Measurements from ENCODE around the gene STAMBPL1.

STAMBPL1 gene

DNA sequence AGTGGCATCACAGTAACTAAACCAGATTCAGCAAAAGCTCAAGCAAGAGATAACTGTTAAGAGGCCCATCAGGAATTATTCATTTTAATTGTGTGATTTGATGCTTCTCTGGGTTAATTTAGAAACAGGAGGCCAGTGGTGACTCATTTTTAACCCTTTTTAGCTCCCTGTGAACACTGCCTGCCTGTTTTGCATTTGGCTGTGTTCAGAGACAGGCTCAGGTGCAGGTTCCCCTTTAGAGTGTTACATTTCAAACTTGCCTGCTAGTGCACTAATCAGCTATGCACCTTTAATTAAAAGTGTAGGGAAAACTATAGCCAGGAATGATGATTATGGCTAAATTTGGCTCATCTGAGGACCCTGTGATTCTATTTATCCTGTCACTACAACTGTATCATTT lies 6.5 kb downstream of the STAMBPL1 start:
- Histone ChIP-seq H3K27me3 (ENCODE audit: control insufficient read depth, insufficient read depth, low read length) (no peaks in the 10 kb centered on the region), H3K36me3 (ENCODE audit: control insufficient read depth, insufficient read depth, low read length) (no peaks in the 10 kb centered on the region), H3K4me3 (ENCODE audit: low read length) (no peak overlapping the region), H3K4me1 (ENCODE audit: control insufficient read depth, insufficient read depth, low read length) (peaks cover 3% of the 10 kb centered on the region), H3K9me3 (ENCODE audit: control insufficient read depth, low read length) (no peaks in the 10 kb centered on the region), H3K9ac (ENCODE audit: low read length) (no peak overlapping the region)

DNA sequence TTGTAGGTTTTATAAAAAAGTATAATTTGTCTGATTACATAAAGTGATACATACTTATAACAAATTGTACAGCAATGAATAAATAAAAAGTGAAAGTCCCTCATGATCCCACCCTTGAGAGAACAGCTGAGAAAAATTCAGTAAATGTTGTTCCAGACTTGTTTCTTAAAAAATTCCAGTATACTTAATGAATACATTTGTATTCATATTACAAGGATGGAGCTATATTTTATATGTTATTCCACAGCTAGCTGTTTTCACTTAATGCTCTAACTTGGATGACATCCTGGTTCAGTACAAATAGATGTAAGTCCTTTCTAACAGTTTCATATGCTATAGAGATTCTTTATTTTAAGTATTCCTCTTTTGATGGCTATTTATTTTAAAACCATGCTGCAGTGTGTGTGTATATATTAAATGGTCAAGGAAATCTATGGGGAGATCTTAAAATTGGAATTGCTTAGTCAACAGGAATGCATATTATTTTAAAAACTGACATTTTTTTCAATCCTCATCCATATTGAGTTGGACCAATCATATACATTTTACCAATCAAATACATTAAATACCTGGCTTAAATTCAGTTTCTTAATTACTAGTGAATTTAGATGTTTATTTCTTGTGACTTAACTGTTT lies 8.9 kb downstream of the STAMBPL1 start:
- Histone ChIP-seq H3K4me3 (ENCODE audit: low read length) (no peak overlapping the region), H3K9ac (ENCODE audit: low read length) (no peak overlapping the region), H3K36me3 (ENCODE audit: control insufficient read depth, insufficient read depth, low read length) (no peaks in the 10 kb centered on the region), H3K27me3 (ENCODE audit: control insufficient read depth, insufficient read depth, low read length) (no peaks in the 10 kb centered on the region), H3K9me3 (ENCODE audit: control insufficient read depth, low read length) (no peaks in the 10 kb centered on the region), H3K4me1 (ENCODE audit: control insufficient read depth, insufficient read depth, low read length) (no peaks in the 10 kb centered on the region)

- Histone ChIP-seq H3K9me3 (ENCODE audit: control insufficient read depth, low read length) (no peaks in the 10 kb centered on the region), H3K4me3 (ENCODE audit: low read length) (no peak overlapping the region), H3K9ac (ENCODE audit: low read length) (no peak overlapping the region), H3K27me3 (ENCODE audit: control insufficient read depth, insufficient read depth, low read length) (no peaks in the 10 kb centered on the region), H3K4me1 (ENCODE audit: control insufficient read depth, insufficient read depth, low read length) (no peaks in the 10 kb centered on the region), H3K36me3 (ENCODE audit: control insufficient read depth, insufficient read depth, low read length) (no peaks in the 10 kb centered on the region)
Measured at GRCh38 chr10:88889559-88890337, 9.7 kb downstream of the STAMBPL1 start.

GRCh38 chr10:88890681-88891381 lies 10.8 kb downstream of the STAMBPL1 start:
- H3K9ac ChIP-seq (ENCODE audit: low read length), result no peak overlapping the region
- peaks cover 4% of the 10 kb centered on the region for H3K4me1 ChIP-seq (ENCODE audit: control insufficient read depth, insufficient read depth, low read length)
- H3K36me3 ChIP-seq (ENCODE audit: control insufficient read depth, insufficient read depth, low read length), result no peaks in the 10 kb centered on the region

DNA sequence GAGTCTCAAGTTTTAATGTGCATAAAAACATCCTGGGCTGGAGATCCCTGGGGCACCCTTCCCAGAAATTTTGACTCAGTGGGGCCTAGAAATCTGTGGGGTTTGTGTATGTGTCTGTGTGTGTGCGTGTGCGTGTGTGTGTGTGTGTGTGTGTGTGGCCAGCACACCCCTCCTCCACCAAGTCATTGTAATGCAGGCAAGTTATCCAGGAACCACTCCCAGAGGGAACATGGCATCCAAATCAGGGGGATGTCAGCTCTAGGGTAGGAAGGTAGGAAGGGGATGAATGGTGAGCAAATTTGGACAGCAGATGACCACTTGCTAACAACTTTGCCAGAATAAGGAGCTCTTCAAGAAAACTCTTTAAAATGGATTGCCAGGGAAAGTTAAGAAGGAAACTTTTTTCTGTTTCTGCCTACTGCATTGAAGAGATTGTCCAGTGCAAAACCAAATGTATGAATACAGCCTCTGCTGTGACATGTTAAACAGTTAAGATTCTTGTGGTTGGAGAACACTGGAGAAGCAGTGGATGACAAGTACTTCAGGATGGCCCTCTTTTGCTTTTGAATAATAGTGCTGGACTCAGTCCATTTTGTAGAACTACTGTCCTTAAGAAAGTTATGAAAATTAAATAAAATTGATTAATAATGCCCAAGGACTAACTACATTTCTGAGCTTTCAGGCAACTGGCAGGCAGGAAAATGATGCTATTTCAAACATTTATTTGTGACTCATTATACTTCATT lies 12.3 kb downstream of the STAMBPL1 start:
- H3K9ac ChIP-seq (ENCODE audit: low read length), result no peak overlapping the region
- H3K36me3 ChIP-seq (ENCODE audit: control insufficient read depth, insufficient read depth, low read length), result no peaks in the 10 kb centered on the region
- no peaks in the 10 kb centered on the region for H3K9me3 ChIP-seq (ENCODE audit: control insufficient read depth, low read length)
- no peaks in the 10 kb centered on the region for H3K27me3 ChIP-seq (ENCODE audit: control insufficient read depth, insufficient read depth, low read length)
- H3K4me1 ChIP-seq (ENCODE audit: control insufficient read depth, insufficient read depth, low read length), result peaks cover 17% of the 10 kb centered on the region
- no peak overlapping the region for H3K4me3 ChIP-seq (ENCODE audit: low read length)

More at GRCh38 chr10:88890681-88891381, 10.8 kb downstream of the STAMBPL1 start:
- Histone ChIP-seq H3K27me3 (ENCODE audit: control insufficient read depth, insufficient read depth, low read length) (no peaks in the 10 kb centered on the region), H3K9me3 (ENCODE audit: control insufficient read depth, low read length) (no peaks in the 10 kb centered on the region), H3K4me3 (ENCODE audit: low read length) (no peak overlapping the region)

DNA sequence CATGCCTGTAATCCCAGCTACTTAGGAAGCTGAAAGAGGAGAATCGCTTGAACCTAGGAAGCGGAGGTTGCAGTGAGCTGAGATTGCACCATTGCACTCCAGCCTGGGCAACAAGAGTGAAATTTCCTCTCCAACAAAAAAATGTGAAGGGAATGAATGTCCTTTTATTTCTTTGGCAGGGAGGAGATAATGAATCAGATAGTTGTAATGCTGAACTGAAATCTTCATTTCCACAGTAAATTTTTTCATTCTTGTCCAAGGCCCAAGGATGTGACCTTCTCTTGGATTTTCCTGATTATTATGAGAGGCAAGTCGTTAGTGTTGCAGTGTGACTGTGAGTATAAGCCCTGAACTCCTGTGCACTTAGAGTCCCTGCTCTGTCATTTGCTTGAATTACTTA lies 13.6 kb downstream of the STAMBPL1 start:
- no peaks in the 10 kb centered on the region for H3K27me3 ChIP-seq (ENCODE audit: control insufficient read depth, insufficient read depth, low read length)
- peaks cover 27% of the 10 kb centered on the region for H3K4me1 ChIP-seq (ENCODE audit: control insufficient read depth, insufficient read depth, low read length)
- H3K4me3 ChIP-seq (ENCODE audit: low read length), result no peak overlapping the region
- H3K9me3 ChIP-seq (ENCODE audit: control insufficient read depth, low read length), result no peaks in the 10 kb centered on the region
- no peak overlapping the region for H3K9ac ChIP-seq (ENCODE audit: low read length)
- no peaks in the 10 kb centered on the region for H3K36me3 ChIP-seq (ENCODE audit: control insufficient read depth, insufficient read depth, low read length)

DNA sequence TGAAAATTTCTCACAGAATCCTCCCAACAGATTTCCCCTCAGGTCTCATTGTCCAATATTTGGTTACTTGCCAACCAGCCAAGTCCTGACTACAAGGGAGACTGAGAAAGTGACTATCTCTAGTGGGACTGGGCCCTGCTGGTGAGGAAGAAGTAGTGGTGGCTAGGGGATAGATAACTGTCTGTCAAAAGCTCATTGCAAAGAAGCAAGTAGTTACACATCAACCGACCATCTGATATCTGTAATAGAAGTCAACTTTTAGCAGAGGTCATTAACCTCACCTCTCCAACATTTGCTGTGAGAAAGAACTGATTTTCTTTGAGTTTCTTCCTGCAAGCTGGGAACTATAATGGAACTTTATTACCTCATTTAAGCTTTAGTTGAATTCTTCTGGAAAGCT lies 15.2 kb downstream of the STAMBPL1 start:
- Histone ChIP-seq H3K36me3 (ENCODE audit: control insufficient read depth, insufficient read depth, low read length) (no peaks in the 10 kb centered on the region), H3K9ac (ENCODE audit: low read length) (no peak overlapping the region), H3K9me3 (ENCODE audit: control insufficient read depth, low read length) (no peaks in the 10 kb centered on the region), H3K4me3 (ENCODE audit: low read length) (no peak overlapping the region), H3K27me3 (ENCODE audit: control insufficient read depth, insufficient read depth, low read length) (no peaks in the 10 kb centered on the region), H3K4me1 (ENCODE audit: control insufficient read depth, insufficient read depth, low read length) (peaks cover 31% of the 10 kb centered on the region)

DNA sequence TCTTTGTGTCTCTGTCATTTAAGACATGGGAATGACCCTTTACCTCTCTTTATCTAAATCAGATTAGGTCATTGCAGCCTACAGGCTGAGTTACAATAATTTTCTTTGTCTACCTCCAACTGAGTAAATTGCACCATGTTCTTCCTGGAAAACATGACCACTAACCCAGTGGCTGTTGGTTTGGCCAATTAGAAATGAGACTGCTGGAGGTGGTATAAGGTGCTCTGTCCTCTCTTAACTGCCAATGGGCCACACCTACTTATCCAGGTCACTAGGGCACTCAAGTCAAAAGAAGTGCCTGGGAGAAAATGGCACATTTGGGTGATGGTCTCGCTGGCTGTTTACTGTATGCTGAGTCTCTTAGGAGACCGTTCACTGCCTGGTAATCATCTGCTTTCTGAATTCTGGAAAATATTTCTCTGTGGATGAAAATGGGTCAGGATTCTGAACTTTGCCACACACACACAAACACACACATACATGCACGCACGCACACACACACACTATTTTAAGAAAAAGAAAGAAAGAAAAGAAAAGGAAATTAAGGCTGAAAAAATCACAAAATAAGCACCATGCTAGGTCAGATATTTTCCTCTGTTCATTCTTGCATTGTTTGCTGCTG lies 16.4 kb downstream of the STAMBPL1 start:
- Histone ChIP-seq H3K9me3 (ENCODE audit: control insufficient read depth, low read length) (no peaks in the 10 kb centered on the region), H3K36me3 (ENCODE audit: control insufficient read depth, insufficient read depth, low read length) (no peaks in the 10 kb centered on the region), H3K4me3 (ENCODE audit: low read length) (no peak overlapping the region), H3K4me1 (ENCODE audit: control insufficient read depth, insufficient read depth, low read length) (peaks cover 31% of the 10 kb centered on the region), H3K9ac (ENCODE audit: low read length) (no peak overlapping the region), H3K27me3 (ENCODE audit: control insufficient read depth, insufficient read depth, low read length) (no peaks in the 10 kb centered on the region)

- Histone ChIP-seq H3K4me1 (ENCODE audit: control insufficient read depth, insufficient read depth, low read length) (peaks cover 31% of the 10 kb centered on the region), H3K9ac (ENCODE audit: low read length) (no peak overlapping the region), H3K9me3 (ENCODE audit: control insufficient read depth, low read length) (no peaks in the 10 kb centered on the region), H3K4me3 (ENCODE audit: low read length) (no peak overlapping the region), H3K27me3 (ENCODE audit: control insufficient read depth, insufficient read depth, low read length) (no peaks in the 10 kb centered on the region), H3K36me3 (ENCODE audit: control insufficient read depth, insufficient read depth, low read length) (no peaks in the 10 kb centered on the region)
Measured at GRCh38 chr10:88896994-88897853, 17.2 kb downstream of the STAMBPL1 start.

GRCh38 chr10:88898727-88899126 lies 18.7 kb downstream of the STAMBPL1 start:
- peaks cover 31% of the 10 kb centered on the region for H3K4me1 ChIP-seq (ENCODE audit: control insufficient read depth, insufficient read depth, low read length)
- no peaks in the 10 kb centered on the region for H3K27me3 ChIP-seq (ENCODE audit: control insufficient read depth, insufficient read depth, low read length)
- no peaks in the 10 kb centered on the region for H3K9me3 ChIP-seq (ENCODE audit: control insufficient read depth, low read length)
- no peak overlapping the region for H3K4me3 ChIP-seq (ENCODE audit: low read length)
- no peak overlapping the region for H3K9ac ChIP-seq (ENCODE audit: low read length)
- H3K36me3 ChIP-seq (ENCODE audit: control insufficient read depth, insufficient read depth, low read length), result no peaks in the 10 kb centered on the region

- H3K9me3 ChIP-seq (ENCODE audit: control insufficient read depth, low read length), result no peaks in the 10 kb centered on the region
- H3K4me1 ChIP-seq (ENCODE audit: control insufficient read depth, insufficient read depth, low read length), result peaks cover 31% of the 10 kb centered on the region
Measured at GRCh38 chr10:88899886-88900285, 19.8 kb downstream of the STAMBPL1 start.

More at GRCh38 chr10:88899886-88900285, 19.8 kb downstream of the STAMBPL1 start:
- H3K4me3 ChIP-seq (ENCODE audit: low read length), result no peak overlapping the region
- H3K27me3 ChIP-seq (ENCODE audit: control insufficient read depth, insufficient read depth, low read length), result no peaks in the 10 kb centered on the region
- no peak overlapping the region for H3K9ac ChIP-seq (ENCODE audit: low read length)
- no peaks in the 10 kb centered on the region for H3K36me3 ChIP-seq (ENCODE audit: control insufficient read depth, insufficient read depth, low read length)

Data from mucosa of stomach (tissue), 1 donor.